WTC11 (cell line): ENCODE data around the gene NRXN3.
"Not testable (repeated sequence)": the region's sequence is repeated elsewhere in the genome, so short reads cannot be mapped to it uniquely, and the experiment has no call there.

Experiments used
- CTCF ChIP-seq: fragments of 200-600 bp; IDR thresholded peaks from 2 replicates; pipeline ENCODE4 v1.8.0; 2022; ENCODE audit warnings: antibody characterized with exemption
- NR2C2 ChIP-seq: sonication (generic); formaldehyde crosslinking; IDR thresholded peaks from 2 replicates; pipeline ENCODE4 v1.8.0; 2022; ENCODE audit warnings: mild to moderate bottlenecking, missing genetic modification reagents

- not testable (repeated sequence) for TF ChIP-seq NR2C2 (CRISPR knock-in tag); CTCF
Measured at GRCh38 chr14:79110564-79110963, 940.4 kb downstream of the NRXN3 start.
